Measurements from ENCODE around the gene CA9.

DNA sequence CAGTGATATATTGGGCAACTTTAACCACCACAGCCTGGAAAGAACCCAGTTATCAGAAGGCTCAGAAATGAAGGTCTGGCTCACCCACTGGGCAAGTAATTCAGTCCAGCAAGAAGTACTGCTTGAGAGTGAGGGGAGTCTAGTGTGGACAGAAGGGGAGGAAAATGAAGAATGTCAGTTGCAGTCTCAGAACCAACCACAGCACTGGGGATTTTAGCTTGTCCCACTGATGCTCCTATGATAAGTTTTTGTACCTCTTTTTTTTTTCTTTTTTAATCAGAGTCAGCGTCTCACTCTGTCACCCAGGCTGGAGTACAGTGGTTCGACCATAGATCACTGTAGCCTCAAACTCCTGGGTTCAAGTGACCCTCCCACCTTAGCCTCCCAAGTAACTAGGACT lies 46.2 kb upstream of the CA9 start:
- TF ChIP-seq, protein P1, sequence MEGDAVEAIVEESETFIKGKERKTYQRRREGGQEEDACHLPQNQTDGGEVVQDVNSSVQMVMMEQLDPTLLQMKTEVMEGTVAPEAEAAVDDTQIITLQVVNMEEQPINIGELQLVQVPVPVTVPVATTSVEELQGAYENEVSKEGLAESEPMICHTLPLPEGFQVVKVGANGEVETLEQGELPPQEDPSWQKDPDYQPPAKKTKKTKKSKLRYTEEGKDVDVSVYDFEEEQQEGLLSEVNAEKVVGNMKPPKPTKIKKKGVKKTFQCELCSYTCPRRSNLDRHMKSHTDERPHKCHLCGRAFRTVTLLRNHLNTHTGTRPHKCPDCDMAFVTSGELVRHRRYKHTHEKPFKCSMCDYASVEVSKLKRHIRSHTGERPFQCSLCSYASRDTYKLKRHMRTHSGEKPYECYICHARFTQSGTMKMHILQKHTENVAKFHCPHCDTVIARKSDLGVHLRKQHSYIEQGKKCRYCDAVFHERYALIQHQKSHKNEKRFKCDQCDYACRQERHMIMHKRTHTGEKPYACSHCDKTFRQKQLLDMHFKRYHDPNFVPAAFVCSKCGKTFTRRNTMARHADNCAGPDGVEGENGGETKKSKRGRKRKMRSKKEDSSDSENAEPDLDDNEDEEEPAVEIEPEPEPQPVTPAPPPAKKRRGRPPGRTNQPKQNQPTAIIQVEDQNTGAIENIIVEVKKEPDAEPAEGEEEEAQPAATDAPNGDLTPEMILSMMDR (IDR thresholded peaks at IDR 0.05) = no peak
- no peak for TF ChIP-seq EZH2phosphoT487 (IDR thresholded peaks at IDR 0.05)
- no peak for TF ChIP-seq EZH2 (IDR thresholded peaks at IDR 0.05)

Data from neural progenitor cell (in vitro differentiated cells).